Rectal smooth muscle tissue (tissue), 1 donor: ENCODE measurements around the gene PSMA7.
A peak's percentile ranks its signal among the peaks of the same experiment; 100 is the strongest.

Source experiments
- H3K27ac ChIP-seq: one replicate; pipeline ENCODE4 v1.7.0; 2013; ENCODE audit warnings: low read depth, low read length, inconsistent platforms
- H3K27me3 ChIP-seq: one replicate; pipeline ENCODE4 v1.7.0; 2013; ENCODE audit warnings: low read length; ENCODE audit not compliant: control insufficient read depth, insufficient read depth
- H3K36me3 ChIP-seq: one replicate; pipeline ENCODE4 v1.7.0; 2013; ENCODE audit warnings: low read length; ENCODE audit not compliant: control insufficient read depth, insufficient read depth
- H3K4me1 ChIP-seq: one replicate; pipeline ENCODE4 v1.7.0; 2013; ENCODE audit warnings: low read length; ENCODE audit not compliant: control insufficient read depth, insufficient read depth
- H3K4me3 ChIP-seq: one replicate; pipeline ENCODE4 v1.7.0; 2013; ENCODE audit warnings: low read length
- H3K9ac ChIP-seq: one replicate; pipeline ENCODE4 v1.7.0; 2013; ENCODE audit warnings: low read length

The PSMA7 gene

DNA sequence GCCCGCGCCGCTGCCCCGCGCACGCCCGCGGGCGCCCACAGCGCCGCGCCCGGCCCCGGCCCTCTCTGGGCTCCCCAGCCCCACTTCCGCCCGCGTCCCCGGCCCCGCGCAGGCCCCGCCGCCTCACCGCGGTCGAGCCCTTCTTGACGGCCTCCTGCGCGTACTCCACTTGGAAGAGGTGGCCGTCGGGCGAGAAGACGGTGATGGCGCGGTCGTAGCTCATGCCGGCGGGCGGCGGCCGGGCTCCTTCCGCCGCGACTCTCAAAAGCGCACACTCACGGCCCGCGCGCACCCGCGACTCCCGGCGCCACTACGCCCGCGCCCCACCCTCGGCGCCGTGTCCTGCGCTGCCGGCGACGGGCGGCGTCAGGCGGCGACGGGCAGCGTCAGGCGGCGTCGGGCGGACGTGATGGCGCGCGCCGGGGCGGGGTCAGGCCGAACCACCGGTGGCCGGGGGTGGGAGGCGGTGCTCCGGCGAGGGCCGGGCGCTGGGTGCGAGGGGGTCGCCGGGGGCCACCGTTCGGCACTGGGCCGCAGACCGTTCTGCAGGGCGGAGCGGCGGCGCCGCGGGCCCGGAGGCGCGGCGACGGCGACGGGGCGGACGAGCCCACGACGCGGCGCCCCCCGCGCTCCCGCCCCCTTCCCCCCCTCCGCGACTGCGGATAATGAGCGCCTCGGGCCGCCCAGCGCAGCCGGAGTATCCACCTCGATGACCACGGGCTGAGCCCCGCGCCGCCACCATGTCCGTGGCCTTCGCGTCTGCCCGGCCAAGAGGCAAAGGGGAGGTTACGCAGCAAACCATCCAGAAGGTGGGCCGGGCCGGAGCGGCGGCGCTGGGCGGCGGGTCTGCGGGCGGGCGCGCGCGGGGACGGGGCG lies at the start of gene PSMA7, which contains the start of gene SS18L1:
Gene PSMA7 (minus strand): TSS at position 314 of the 876 bp plus-strand sequence. CDS start 91 bp downstream, at position 223.
Gene SS18L1 (plus strand): TSS at position 689 of the 876 bp plus-strand sequence. CDS start 52 bp downstream, at position 741.
- Histone ChIP-seq H3K27me3 (no peaks in the 10 kb centered on the region), H3K9ac (peak within 1 kb of the TSS; percentile 32), H3K27ac (peak within 1 kb of the TSS; percentile 84), H3K4me1 (peaks cover 18% of the 10 kb centered on the region), H3K36me3 (peaks cover 16% of the 10 kb centered on the region), H3K4me3 (peak within 1 kb of the TSS; percentile 71)

DNA sequence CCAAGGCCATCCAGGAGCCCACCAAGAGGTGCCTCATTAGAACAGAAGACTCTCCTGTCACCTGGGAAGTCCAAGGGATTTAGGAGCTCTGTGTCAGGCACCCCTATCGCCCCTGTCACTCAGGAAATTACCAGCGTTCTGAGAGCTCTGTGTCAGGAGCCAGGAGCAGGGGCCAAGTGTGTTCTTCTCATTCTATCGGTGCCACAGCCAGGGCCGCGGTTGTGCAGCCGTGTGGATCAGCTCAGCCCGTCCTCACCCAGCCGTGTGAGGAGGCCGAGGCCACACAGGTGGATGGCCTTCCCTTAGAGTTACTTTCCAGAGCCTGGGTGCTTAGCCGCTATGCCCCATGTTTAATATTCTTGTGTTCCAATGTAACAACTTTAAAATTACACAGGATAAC lies 49.4 kb upstream of the PSMA7 start:
- Histone ChIP-seq H3K27me3 (no peaks in the 10 kb centered on the region), H3K4me3 (no peak overlapping the region), H3K27ac (no peak overlapping the region), H3K4me1 (no peaks in the 10 kb centered on the region), H3K9ac (no peak overlapping the region), H3K36me3 (peaks cover 5% of the 10 kb centered on the region)

DNA sequence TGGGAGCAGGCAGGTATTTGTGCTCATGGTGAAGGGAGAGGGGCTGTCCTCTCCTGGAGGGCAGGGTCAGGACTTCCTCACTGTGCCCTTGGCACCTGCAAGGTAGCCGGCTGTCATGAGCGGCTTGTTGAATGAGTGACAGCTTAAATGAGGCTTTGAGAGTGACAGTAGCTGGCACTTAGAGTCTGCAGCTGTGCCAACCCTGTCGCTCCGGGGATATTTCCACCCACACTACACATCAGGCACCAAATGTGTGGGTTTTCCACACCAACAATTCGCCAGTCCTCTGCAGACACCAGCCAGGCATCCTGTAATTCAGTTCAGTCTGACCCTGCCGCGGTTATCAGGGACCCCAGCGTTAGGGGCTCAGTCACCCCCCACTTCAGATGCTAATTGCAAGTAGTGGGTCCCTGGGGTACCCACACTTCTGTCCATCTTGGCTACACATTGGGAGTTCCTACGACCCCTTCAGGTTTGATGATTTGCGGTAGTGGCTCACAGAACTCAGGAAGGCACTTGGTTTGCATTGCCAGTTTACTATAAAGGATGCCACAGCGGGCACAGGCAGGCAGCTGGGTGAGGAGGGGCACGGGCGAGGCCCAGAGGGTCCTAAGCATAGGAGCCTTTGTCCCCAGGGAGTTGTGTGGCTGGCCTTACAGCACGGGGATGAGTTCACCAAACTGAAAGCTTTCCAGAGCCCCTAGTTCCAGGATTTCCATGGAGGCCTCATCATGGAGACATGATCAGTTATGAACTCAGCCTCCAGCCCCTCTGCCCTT lies 48.8 kb upstream of the PSMA7 start:
- H3K9ac ChIP-seq, result no peak overlapping the region
- H3K36me3 ChIP-seq, result peaks cover 4% of the 10 kb centered on the region
- no peak overlapping the region for H3K4me3 ChIP-seq
- H3K4me1 ChIP-seq, result no peaks in the 10 kb centered on the region
- no peaks in the 10 kb centered on the region for H3K27me3 ChIP-seq
- H3K27ac ChIP-seq, result no peak overlapping the region

DNA sequence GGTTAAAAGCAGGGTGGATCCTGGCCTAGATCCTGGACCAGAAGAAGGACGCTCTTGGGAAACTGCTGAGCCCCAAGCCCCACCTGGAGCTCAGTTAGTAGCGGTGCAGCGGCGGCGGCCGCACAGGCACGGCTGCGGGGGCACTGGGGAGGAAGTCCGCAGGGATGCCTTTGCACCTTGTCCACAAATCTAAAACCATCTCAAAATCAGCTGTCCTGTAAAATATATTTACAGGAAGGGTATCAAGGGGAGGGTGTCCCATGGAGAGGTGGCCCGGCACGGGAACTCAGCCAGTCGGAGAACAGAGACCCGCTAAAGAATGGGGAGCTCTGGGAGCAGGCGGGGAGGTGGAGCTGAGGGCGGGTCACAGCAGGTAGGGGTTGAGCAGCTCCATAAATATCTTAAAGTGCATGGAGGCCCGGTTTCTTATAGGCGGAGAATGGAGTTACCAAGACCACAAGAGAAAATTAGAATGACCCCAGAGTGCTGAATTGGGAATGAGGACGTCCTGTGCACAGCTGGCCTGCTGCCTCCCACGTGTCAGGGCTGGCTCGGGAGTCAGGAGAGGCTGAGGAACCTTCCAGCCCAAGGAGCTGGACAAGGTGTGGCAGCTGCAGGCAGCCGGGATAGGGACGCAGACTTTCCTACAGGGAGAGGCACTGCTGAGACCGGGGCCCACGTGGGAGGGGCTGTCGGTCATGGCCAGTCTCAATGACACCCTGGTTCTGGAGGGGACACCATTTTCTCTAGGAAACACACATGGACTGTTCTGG lies 47.6 kb upstream of the PSMA7 start:
- H3K9ac ChIP-seq, result no peak overlapping the region
- peaks cover 4% of the 10 kb centered on the region for H3K36me3 ChIP-seq
- H3K27ac ChIP-seq, result no peak overlapping the region
- H3K4me3 ChIP-seq, result no peak overlapping the region
- H3K27me3 ChIP-seq, result no peaks in the 10 kb centered on the region
- no peaks in the 10 kb centered on the region for H3K4me1 ChIP-seq

DNA sequence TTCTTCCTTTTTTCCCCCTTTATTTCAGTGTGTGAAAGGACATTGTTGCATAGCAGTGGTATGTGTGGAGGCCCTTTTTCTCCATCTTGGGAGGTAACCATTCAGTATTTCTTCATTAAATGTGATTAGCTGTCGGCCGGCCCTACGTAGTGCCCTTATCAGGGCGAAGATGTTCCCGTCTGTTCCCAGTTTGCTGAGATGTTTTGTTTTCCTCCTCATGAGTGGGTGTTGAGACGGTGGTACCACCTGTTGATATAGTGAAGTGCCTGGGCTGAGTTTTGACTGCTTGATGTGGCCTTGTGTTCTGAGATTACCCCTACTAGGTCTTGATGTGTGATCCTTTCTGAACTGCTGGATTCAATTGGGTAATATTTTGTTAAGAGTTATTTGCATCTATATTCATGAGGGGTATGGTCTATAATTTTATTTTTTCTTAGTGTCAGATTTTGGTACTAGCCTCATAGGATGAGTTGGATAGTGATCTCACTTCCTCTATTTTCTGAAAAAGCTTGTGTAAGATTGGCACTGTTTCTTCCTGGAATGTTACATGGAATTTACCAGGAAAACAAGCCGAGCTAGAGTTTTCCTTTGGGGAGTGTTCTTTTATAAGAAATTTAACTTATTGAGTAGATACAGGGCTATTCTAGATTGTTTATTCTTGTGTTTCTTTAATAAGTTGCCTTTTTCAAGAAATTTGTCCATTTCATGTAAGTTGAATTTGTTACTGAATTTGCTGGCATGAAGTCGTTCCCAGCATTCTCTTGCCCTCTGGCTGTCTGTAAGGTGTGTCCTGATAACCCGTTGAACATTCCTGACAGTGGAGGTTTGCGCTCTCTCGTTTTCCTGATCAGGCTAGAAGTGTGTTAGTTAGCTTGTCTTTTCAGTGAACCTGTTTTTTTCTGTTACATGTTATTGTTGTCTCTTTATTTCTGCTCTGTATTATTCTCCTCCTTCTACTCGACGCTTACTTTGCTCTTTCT lies 44.0 kb upstream of the PSMA7 start:
- peaks cover 4% of the 10 kb centered on the region for H3K36me3 ChIP-seq
- no peaks in the 10 kb centered on the region for H3K27me3 ChIP-seq
- H3K4me3 ChIP-seq, result no peak overlapping the region
- no peak overlapping the region for H3K27ac ChIP-seq
- peaks cover 6% of the 10 kb centered on the region for H3K4me1 ChIP-seq
- no peak overlapping the region for H3K9ac ChIP-seq

DNA sequence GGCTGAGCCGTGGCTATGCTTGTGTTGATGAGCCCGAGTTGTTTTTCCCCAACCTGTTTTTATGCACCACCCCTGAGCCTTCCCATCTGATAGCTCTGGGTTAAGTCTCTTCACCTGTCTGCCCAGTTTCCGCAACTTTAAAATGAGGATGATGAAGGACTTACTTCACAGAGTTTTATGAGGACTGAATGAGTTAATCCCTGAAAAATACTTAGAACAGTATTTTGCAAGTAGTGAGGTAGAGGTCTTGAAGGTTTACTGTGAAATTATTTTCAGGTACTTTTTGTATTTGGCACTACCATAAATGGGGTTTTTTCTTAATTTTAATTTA lies 42.9 kb upstream of the PSMA7 start:
- peaks cover 4% of the 10 kb centered on the region for H3K36me3 ChIP-seq
- H3K9ac ChIP-seq, result no peak overlapping the region
- H3K4me3 ChIP-seq, result no peak overlapping the region
- H3K27me3 ChIP-seq, result no peaks in the 10 kb centered on the region
- no peak overlapping the region for H3K27ac ChIP-seq
- peaks cover 6% of the 10 kb centered on the region for H3K4me1 ChIP-seq

DNA sequence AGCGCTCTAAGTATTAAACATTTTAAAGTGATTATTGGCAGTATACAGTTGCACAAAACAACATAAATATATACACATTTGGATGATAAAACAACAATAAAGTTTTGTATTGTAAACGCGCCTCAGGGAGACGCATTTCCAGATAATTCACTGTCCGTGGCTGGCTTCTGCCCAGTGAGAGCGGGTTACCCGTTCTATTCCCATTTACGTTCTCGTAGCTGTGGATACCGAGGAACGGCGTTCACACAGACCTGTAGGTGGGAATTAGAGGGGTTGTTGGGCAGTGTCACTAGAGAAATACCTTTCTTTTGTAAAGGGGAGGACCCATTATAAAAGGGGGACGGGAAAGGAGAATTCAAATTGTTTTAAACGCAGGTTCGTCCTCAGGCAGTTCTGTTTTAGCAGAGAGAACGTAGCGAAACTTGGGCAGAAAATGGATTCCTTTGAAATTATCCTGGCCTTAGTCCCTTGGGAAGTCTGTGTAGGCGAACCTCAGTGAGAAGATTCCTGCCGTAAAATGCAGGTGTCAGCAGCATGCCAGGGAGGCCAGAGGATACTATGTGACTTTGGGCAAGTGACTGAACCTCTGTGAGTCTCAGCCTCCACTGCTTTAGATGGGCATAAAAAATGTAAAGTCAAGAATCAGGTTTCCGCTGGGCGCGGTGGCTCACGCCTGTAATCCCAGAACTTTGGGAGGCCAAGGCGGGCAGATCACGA lies 40.4 kb upstream of the PSMA7 start:
- Histone ChIP-seq H3K4me3 (peak overlapping the region; percentile 93), H3K4me1 (peaks cover 6% of the 10 kb centered on the region), H3K9ac (peak overlapping the region; percentile 80), H3K27ac (peak overlapping the region; percentile 86), H3K27me3 (no peaks in the 10 kb centered on the region), H3K36me3 (no peaks in the 10 kb centered on the region)

DNA sequence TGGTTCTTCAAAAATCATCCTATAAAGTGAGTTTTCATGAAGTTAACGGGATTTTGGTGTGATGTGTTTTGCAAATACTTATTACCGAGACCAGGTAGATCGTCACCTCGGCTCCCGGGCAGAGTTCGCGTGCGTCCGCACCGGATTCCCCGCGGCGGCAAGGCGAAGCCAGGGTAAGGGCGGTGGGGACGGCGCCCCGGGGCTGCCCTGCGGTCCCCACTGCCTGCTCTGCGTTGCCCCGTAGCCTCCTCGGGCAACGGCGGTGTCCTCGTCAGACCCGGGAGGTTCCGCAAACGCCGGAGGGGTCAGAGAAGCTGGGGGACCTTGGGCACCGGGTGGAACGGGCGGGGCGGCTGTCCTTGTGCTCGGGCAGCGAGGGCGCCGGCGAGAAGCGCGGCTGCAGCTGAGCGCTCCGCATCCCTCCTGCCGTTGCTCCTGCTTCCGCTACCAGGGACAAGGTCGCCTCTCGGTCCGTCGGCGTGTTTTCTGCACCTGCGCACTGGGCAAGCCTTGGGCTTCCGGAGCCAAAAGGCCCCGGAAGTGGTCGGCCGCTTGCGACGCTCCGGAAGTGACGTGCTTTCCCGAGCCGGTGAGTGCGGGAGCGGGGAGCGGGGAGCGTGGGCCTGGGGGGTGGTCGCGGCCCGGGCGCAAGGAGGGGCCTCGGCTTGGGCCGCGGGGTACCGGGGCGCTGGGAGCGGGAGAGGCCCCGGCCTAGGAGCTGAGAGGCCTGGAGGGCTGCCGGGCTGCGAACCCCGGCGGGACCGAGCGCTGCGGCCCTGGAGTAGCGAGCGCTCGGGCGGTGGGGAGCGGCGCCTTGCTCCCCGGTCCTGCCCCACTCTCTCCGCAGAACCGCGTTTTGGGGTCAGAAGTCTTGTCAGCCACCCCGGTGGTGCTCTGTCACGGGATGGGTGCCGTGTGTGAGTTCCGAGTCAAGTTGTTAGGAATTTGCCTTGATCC lies 39.6 kb upstream of the PSMA7 start, which contains the start of gene MTG2:
Gene MTG2 (plus strand): TSS at position 560 of the 957 bp plus-strand sequence. CDS start 10,393 bp downstream, outside the sequence.
- H3K27ac ChIP-seq, result peak within 1 kb of the TSS; percentile 86
- peak within 1 kb of the TSS; percentile 80 for H3K9ac ChIP-seq
- H3K27me3 ChIP-seq, result no peaks in the 10 kb centered on the region
- peak within 1 kb of the TSS; percentile 93 for H3K4me3 ChIP-seq
- H3K4me1 ChIP-seq, result peaks cover 6% of the 10 kb centered on the region
- H3K36me3 ChIP-seq, result no peaks in the 10 kb centered on the region

DNA sequence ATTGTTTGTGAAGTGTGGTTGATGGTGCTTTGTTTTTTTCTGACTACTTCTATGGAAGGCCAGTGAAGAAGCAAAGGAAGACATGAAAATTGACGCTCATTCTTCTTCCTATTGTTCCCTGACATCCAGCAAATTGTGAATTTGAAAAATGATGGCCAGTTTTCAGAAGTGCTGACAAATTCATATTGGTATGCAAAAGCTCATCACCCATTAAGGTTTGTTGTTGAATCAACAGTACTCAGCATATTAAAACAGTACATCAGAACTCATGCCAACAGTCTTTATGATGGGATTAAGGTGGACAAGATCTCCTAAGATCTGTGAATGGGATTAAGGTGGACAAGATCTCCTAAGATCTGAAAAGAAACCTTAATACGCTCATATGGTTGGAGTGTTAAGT lies 38.6 kb upstream of the PSMA7 start:
- H3K27ac ChIP-seq, result no peak overlapping the region
- peak overlapping the region; percentile 93 for H3K4me3 ChIP-seq
- H3K4me1 ChIP-seq, result peaks cover 6% of the 10 kb centered on the region
- H3K36me3 ChIP-seq, result no peaks in the 10 kb centered on the region
- no peaks in the 10 kb centered on the region for H3K27me3 ChIP-seq
- H3K9ac ChIP-seq, result no peak overlapping the region

DNA sequence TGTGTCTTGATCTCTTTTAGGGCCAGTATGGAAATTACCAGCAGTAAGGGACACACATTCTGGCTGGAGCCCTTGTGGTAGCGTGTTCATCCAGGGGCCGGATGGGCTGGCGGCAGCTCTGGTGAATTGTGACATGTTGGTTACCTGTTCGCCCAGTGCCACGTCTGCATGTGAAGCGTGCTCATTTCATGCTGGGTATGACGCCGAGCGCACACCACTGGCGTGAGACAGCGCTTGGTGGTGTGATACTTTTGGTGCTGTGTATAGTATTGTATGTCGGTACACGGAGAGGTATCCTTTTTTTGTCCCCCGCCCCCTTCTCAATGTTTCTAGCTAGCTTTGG lies 35.9 kb upstream of the PSMA7 start:
- Histone ChIP-seq H3K4me3 (no peak overlapping the region), H3K36me3 (peaks cover 5% of the 10 kb centered on the region), H3K27me3 (no peaks in the 10 kb centered on the region), H3K27ac (no peak overlapping the region), H3K4me1 (peaks cover 6% of the 10 kb centered on the region), H3K9ac (no peak overlapping the region)
